ENCODE results near the gene LYRM4. TPM values are rescaled to one million over a fixed set of nuclear protein-coding genes. Genes with fewer than 3 reads are reported as not detected.

LYRM4 gene
- total and polyA plus RNA-seq, 2 donors (not counting 1 experiment from before 2014, with no cell fraction given): 22.1 to 29.5 TPM

GRCh38 chr6:5138995-5139827, 121.5 kb downstream of the LYRM4 start:
- H3K27ac Mint-ChIP-seq: peak overlapping the region; percentile 54
- intact Hi-C loops (cut with micrococcal nuclease): loop anchor here (10.0 kb wide), 1 partner anchor 54 kb away; the partner anchor contains the start of gene PPP1R3G
- no peaks in the 10 kb centered on the region for H3K36me3 ChIP-seq (replicated peaks in 1 of 2; ENCODE audit: control extremely low read depth in 1 of 2, control insufficient read depth in 1 of 2, extremely low read depth in 1 of 2, insufficient read depth in 2 of 2, low read length in 1 of 2)
- peaks cover 0 to 6% (median 2%) of the 10 kb centered on the region in 3 donors for H3K9me3 ChIP-seq (ENCODE audit: control extremely low read depth in 1 of 3, control insufficient read depth in 2 of 3, insufficient read depth in 1 of 3, low read length in 2 of 3)
- H3K4me3 Mint-ChIP-seq: peak overlapping the region; percentile 38
- TF ChIP-seq EZH2 (IDR thresholded peaks at IDR 0.05; ENCODE audit: borderline replicate concordance, insufficient read depth, low read depth, low read length, poor library complexity, severe bottlenecking): no peak
- TF ChIP-seq CTCF (IDR thresholded peaks at IDR 0.05): no peak
- H3K4me3 ChIP-seq (ENCODE audit: control extremely low read depth in 1 of 5, extremely low read depth in 1 of 5, insufficient read depth in 1 of 5, low read depth in 2 of 5, low read length in 4 of 5): no peak overlapping the region
- no peaks in the 10 kb centered on the region for H3K9me3 Mint-ChIP-seq (ENCODE audit: insufficient read depth)
- no peaks in the 10 kb centered on the region for H3K27me3 ChIP-seq (replicated peaks in 1 of 4; ENCODE audit: control extremely low read depth in 1 of 4, control insufficient read depth in 3 of 4, insufficient read depth in 4 of 4, low read length in 3 of 4)
- H4K20me1 ChIP-seq (ENCODE audit: control insufficient read depth, insufficient read depth, low read length, poor library complexity, severe bottlenecking): no peaks in the 10 kb centered on the region
- H3K27me3 Mint-ChIP-seq: no peaks in the 10 kb centered on the region
- H3K9ac ChIP-seq (ENCODE audit: low read length): no peak overlapping the region
- DNase-seq (no peak), ATAC-seq (ENCODE audit: low read depth) (no peak)
- no peak overlapping the region for H3K27ac ChIP-seq (ENCODE audit: low read length in 2 of 2)
- ChIA-PET CTCF (interaction anchor here (0.7 to 7.2 kb wide), 5 partner anchors 152 to 1363 kb away, joined by 3 to 192 read pairs (median 4); no protein-coding TSS in a partner anchor), POLR2A (interaction anchor here (0.7 kb wide), 1 partner anchor 44 kb away, joined by 3 read pairs; no protein-coding TSS in a partner anchor)
- H2AFZ ChIP-seq (ENCODE audit: insufficient read depth, low read depth, low read length, poor library complexity, severe bottlenecking): no peak overlapping the region
- H3K4me2 ChIP-seq (replicated peaks; ENCODE audit: low read depth, low read length, poor library complexity, severe bottlenecking): no peak overlapping the region
- H3K4me1 ChIP-seq (ENCODE audit: control insufficient read depth in 2 of 2, insufficient read depth in 2 of 2, low read length in 2 of 2): peaks cover 13 to 28% of the 10 kb centered on the region in 2 donors
- WGBS (ENCODE audit: insufficient coverage): 84% methylated on average over 7 of the region's 13 CpGs
- no peaks in the 10 kb centered on the region for H3K79me2 ChIP-seq (ENCODE audit: control insufficient read depth, insufficient read depth, low read length)
- peaks cover 47% of the 10 kb centered on the region for H3K4me1 Mint-ChIP-seq

GRCh38 chr6:5136851-5137250, 123.9 kb downstream of the LYRM4 start:
- no peak overlapping the region for H2AFZ ChIP-seq (ENCODE audit: insufficient read depth, low read depth, low read length, poor library complexity, severe bottlenecking)
- ChIA-PET POLR2A (no interaction called here), CTCF (interaction anchor here (0.9 to 1.7 kb wide), 2 partner anchors 16 to 166 kb away, joined by 4 to 7 read pairs; no protein-coding TSS in a partner anchor)
- H3K4me2 ChIP-seq (replicated peaks; ENCODE audit: low read depth, low read length, poor library complexity, severe bottlenecking): no peak overlapping the region
- H3K27me3 Mint-ChIP-seq: no peaks in the 10 kb centered on the region
- H3K27me3 ChIP-seq (replicated peaks in 1 of 4; ENCODE audit: control extremely low read depth in 1 of 4, control insufficient read depth in 3 of 4, insufficient read depth in 4 of 4, low read length in 3 of 4): no peaks in the 10 kb centered on the region
- ATAC-seq (ENCODE audit: low read depth) (no peak), DNase-seq (no peak)
- H3K4me1 Mint-ChIP-seq: peaks cover 67% of the 10 kb centered on the region
- no peaks in the 10 kb centered on the region for H3K9me3 Mint-ChIP-seq (ENCODE audit: insufficient read depth)
- 100% methylated on average over 6 of the region's 8 CpGs for WGBS (ENCODE audit: insufficient coverage)
- H3K4me3 ChIP-seq (ENCODE audit: control extremely low read depth in 1 of 5, extremely low read depth in 1 of 5, insufficient read depth in 1 of 5, low read depth in 2 of 5, low read length in 4 of 5): no peak overlapping the region
- H3K9me3 ChIP-seq (ENCODE audit: control extremely low read depth in 1 of 3, control insufficient read depth in 2 of 3, insufficient read depth in 1 of 3, low read length in 2 of 3): peaks cover 0 to 6% (median 2%) of the 10 kb centered on the region in 3 donors
- no peak overlapping the region for H3K27ac Mint-ChIP-seq
- no peak overlapping the region for H3K9ac ChIP-seq (ENCODE audit: low read length)
- H3K79me2 ChIP-seq (ENCODE audit: control insufficient read depth, insufficient read depth, low read length): no peaks in the 10 kb centered on the region
- peaks cover 34 to 47% of the 10 kb centered on the region in 2 donors for H3K4me1 ChIP-seq (ENCODE audit: control insufficient read depth in 2 of 2, insufficient read depth in 2 of 2, low read length in 2 of 2)
- no peaks in the 10 kb centered on the region for H4K20me1 ChIP-seq (ENCODE audit: control insufficient read depth, insufficient read depth, low read length, poor library complexity, severe bottlenecking)
- no peak for TF ChIP-seq CTCF (IDR thresholded peaks at IDR 0.05)
- no peak for TF ChIP-seq EZH2 (IDR thresholded peaks at IDR 0.05; ENCODE audit: borderline replicate concordance, insufficient read depth, low read depth, low read length, poor library complexity, severe bottlenecking)
- H3K36me3 ChIP-seq (replicated peaks in 1 of 2; ENCODE audit: control extremely low read depth in 1 of 2, control insufficient read depth in 1 of 2, extremely low read depth in 1 of 2, insufficient read depth in 2 of 2, low read length in 1 of 2): no peaks in the 10 kb centered on the region
- no peak overlapping the region for H3K27ac ChIP-seq (ENCODE audit: low read length in 2 of 2)
- H3K4me3 Mint-ChIP-seq: no peak overlapping the region
- intact Hi-C loops (cut with micrococcal nuclease): loop anchor here (10.0 kb wide), 1 partner anchor 52 kb away; the partner anchor contains the start of gene PPP1R3G
